ENCODE results near the gene ZMYND8. TPM values are rescaled to one million over a fixed set of nuclear protein-coding genes. Genes with fewer than 3 reads are reported as not detected.
A peak's percentile ranks its signal among the peaks of the same experiment; 100 is the strongest.

ZMYND8 gene
- total and polyA plus RNA-seq, 3 donors from 2014 or later: 30.4 to 102 (median 87.2) TPM

DNA sequence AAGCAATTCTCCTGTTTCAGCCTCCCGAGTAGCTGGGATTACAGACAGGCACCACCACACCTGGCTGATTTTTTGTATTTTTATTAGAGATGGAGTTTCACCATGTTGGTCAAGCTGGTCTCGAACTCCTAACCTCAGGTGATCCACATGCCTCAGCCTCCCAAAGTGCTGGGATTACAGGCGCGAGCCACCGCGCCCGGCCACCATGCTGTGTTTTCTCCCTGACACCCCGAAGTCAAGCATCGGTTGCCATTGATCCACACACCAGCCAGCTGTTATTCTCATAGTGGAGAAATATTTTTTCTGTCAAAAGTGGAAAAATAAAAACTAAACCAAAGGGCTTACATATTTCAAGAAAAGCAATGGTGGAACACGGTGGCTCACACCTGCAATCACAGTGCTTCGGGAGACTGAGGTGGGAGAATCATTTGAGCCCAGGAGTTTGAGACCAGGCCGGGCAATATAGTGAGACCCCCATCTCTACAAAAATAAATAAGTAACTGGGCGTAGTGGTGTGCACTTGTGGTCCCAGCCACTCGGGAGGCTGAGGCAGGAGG, 157.4 kb downstream of the ZMYND8 start:
- DNase-seq: no peak
- WGBS, 2 donors: 91 to 98% methylated on average over 13 to 14 of the region's 14 CpGs

DNA sequence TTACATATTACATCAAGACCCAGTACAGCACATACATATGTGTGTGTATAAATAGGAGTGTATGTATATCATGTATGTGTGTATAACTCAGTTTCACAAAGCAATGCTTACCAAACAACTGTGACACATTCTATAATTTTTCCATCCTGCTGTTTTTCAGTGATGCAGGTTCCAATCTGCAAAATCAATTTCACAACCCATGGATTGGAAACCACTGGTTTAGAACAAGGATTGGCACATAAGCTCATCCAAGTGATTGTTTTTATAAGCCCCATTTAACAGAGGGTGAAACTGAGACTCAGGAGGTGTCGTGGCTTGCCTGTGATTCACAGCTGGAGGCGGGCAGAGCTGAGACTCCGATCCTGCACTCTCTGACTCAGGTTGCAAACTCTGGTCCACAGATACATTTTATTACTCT, 158.2 kb downstream of the ZMYND8 start:
- Histone ChIP-seq H3K27ac (no peak overlapping the region), H3K4me3 (no peak overlapping the region), H3K9me3 (no peaks in the 10 kb centered on the region), H3K4me1 (peaks cover 9% of the 10 kb centered on the region), H3K36me3 (ENCODE audit: low read depth, missing control alignments) (no peaks in the 10 kb centered on the region), H3K27me3 (no peaks in the 10 kb centered on the region)
- TF ChIP-seq POLR2A (IDR thresholded peaks at IDR 0.05): no peak
- TF ChIP-seq, protein P1, sequence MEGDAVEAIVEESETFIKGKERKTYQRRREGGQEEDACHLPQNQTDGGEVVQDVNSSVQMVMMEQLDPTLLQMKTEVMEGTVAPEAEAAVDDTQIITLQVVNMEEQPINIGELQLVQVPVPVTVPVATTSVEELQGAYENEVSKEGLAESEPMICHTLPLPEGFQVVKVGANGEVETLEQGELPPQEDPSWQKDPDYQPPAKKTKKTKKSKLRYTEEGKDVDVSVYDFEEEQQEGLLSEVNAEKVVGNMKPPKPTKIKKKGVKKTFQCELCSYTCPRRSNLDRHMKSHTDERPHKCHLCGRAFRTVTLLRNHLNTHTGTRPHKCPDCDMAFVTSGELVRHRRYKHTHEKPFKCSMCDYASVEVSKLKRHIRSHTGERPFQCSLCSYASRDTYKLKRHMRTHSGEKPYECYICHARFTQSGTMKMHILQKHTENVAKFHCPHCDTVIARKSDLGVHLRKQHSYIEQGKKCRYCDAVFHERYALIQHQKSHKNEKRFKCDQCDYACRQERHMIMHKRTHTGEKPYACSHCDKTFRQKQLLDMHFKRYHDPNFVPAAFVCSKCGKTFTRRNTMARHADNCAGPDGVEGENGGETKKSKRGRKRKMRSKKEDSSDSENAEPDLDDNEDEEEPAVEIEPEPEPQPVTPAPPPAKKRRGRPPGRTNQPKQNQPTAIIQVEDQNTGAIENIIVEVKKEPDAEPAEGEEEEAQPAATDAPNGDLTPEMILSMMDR (IDR thresholded peaks at IDR 0.05): no peak
- 95 to 97% methylated on average over 3 of the region's 3 CpGs for WGBS, 2 donors
- intact Hi-C loops (cut with DNase I; ENCODE audit: low total_unique reads): loop anchor here (5.0 kb wide), 1 partner anchor 184 kb away; no protein-coding TSS in a partner anchor
- no peak for DNase-seq

More for the DNA sequence above, 157.4 kb downstream of the ZMYND8 start:
- TF ChIP-seq POLR2A (IDR thresholded peaks at IDR 0.05): no peak
- TF ChIP-seq, protein P1 (IDR thresholded peaks at IDR 0.05): no peak
- intact Hi-C loops (cut with DNase I; ENCODE audit: low total_unique reads): loop anchor here (5.0 kb wide), 1 partner anchor 183 kb away; no protein-coding TSS in a partner anchor
- Histone ChIP-seq H3K9me3 (no peaks in the 10 kb centered on the region), H3K27ac (no peak overlapping the region), H3K27me3 (no peaks in the 10 kb centered on the region), H3K4me3 (no peak overlapping the region), H3K36me3 (ENCODE audit: low read depth, missing control alignments) (no peaks in the 10 kb centered on the region), H3K4me1 (peaks cover 9% of the 10 kb centered on the region)

DNA sequence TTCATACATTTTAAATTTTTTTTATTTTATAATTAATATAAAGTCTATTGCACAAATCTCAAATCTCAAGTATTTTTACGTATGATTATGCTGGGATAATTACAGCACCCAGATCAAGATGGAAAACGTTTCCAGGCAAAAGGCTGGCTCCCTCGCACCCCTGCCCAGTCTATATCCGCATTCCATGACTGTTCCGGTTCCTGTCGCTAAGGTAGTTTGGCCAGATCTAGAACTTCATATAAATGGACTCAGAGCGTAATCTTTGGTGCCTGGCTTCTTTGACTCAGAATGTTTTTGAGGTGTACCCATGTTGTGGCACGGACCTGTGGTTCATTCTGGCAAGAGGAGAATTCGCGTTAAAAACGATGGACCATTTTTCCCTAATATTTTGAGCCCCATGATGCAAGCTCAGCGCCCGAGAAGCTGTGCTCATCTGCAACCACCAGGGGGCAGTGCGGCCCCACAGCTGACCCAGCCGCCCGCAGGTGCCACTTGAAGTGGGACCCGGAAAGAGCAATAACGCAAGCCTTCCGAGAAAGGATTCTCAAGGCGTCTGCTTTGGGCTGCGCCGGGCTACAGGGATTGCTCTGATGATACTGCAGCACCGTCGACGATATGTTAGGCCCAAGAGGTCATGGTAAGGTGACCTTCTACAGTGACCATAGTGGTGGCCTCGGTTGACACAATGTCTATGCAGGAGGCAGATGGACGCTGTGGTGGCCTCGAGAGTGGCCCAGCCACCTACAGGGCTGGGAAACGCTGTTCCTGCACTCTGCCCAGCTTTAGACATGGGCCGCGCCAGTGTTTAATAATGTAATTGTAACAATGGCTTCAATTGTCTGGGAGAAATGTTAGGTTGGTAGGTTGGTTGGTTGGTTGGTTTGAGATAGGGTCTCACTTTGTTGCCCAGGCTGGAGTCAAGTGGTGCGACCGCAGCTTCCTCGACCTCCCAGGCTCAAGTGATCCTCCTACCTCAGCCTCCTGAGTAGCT, 160.1 kb downstream of the ZMYND8 start:
- H3K36me3 ChIP-seq (ENCODE audit: low read depth, missing control alignments): no peaks in the 10 kb centered on the region
- peak; percentile 82 for DNase-seq
- H3K4me1 ChIP-seq: peaks cover 9% of the 10 kb centered on the region
- no peaks in the 10 kb centered on the region for H3K9me3 ChIP-seq
- no peaks in the 10 kb centered on the region for H3K27me3 ChIP-seq
- 37 to 40% methylated on average over 34 of the region's 34 CpGs for WGBS, 2 donors
- H3K4me3 ChIP-seq: no peak overlapping the region
- no peak overlapping the region for H3K27ac ChIP-seq
- intact Hi-C loops (cut with DNase I; ENCODE audit: low total_unique reads): loop anchor here (5.0 kb wide), 1 partner anchor 186 kb away; no protein-coding TSS in a partner anchor
- TF ChIP-seq POLR2A (IDR thresholded peaks at IDR 0.05): no peak
- TF ChIP-seq, protein P1 (IDR thresholded peaks at IDR 0.05): peak; percentile 92 to 98 (median 97)

DNA sequence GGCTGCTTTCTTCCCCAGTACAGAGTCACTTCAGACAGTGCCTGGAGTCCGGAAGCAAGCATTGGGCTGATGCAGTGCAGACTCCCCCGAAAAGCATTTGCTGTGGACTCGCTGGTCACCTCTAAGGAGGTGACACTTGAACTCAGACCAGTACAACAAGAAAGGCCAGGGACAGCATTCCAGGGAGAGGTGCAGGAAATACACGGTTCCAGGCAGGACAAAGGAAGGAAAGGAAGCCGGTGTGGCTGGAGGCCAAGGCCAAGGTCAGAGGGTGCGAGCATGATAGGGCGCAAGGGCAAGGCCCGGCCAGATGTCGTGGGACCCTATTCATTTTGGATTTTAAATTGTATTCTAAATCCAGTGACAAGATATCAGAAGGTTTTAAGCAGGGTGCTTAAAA, 160.9 kb downstream of the ZMYND8 start:
- 56 to 59% methylated on average over 9 of the region's 9 CpGs for WGBS, 2 donors

More for the DNA sequence above, 160.9 kb downstream of the ZMYND8 start:
- no peak overlapping the region for H3K27ac ChIP-seq
- no peak for DNase-seq
- peaks cover 9% of the 10 kb centered on the region for H3K4me1 ChIP-seq
- intact Hi-C loops (cut with DNase I; ENCODE audit: low total_unique reads): loop anchor here (5.0 kb wide), 1 partner anchor 187 kb away; no protein-coding TSS in a partner anchor
- H3K9me3 ChIP-seq: no peaks in the 10 kb centered on the region
- no peaks in the 10 kb centered on the region for H3K36me3 ChIP-seq (ENCODE audit: low read depth, missing control alignments)
- TF ChIP-seq, protein P1 (IDR thresholded peaks at IDR 0.05): no peak
- no peak for TF ChIP-seq POLR2A (IDR thresholded peaks at IDR 0.05)
- no peak overlapping the region for H3K4me3 ChIP-seq
- H3K27me3 ChIP-seq: no peaks in the 10 kb centered on the region

Data from testis (tissue), 3 donors.